GM19452 (cell line): Measurements from ENCODE around the gene TPSD1.
"Not testable (repeated sequence)": the region's sequence is repeated elsewhere in the genome, so short reads cannot be mapped to it uniquely, and the experiment has no call there.

Source experiments
- ATAC-seq: cut with Tn5 transposase; IDR thresholded peaks from one replicate; pipeline ENCODE4 v1.9.1; 2021; ENCODE audit not compliant: unreplicated experiment

The TPSD1 gene

DNA sequence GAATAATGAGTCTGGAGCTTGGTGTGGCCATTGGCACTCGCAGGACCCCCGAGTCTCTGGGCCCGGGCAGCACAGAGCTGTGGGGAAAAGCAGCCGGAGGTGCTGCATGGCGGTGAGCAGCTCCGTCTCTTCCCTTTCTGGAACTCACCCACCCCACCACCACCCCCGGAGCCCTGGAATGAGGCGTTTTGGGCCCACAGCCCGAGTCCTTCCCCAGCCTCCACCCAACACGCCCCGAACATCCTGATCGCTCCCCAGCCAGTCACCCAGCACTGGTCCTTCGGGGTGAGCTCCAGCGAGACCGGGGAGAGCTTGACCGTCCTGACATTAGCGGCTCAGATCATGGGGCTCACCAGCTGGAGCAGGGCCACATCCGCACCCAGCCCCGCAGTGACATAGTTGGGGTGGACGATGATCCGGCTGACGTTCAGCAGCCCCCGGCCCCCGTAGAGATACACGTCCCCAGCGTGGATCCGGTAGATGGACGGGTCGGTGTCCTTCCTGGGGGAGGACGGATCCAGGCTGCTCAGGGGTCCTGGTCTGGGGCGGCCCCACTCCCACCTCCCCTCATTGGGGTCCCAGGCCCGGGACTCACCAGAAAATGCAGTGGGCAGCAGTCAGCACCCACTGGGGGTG lies 6.5 kb downstream of the TPSD1 start:
- ATAC-seq = no peak

DNA sequence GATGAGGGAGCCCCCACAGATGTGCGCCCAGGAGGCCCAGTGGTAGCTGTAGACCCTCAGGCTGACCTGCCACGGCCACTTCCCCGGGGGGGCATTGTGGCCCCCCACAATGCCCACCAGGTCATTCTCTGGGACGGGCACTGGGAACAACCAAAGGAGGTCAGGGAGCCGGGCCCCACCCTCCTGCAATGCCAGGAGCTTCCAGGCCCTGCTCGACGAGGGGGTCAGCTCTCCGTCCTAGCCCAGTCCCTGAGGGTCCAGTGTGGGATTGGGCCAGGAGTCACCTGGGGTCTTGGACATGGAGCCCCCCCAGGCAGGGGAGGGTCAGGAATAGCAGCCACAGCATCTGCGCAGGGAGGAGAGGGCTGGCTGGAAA lies 7.0 kb downstream of the TPSD1 start:
- no peak for ATAC-seq

DNA sequence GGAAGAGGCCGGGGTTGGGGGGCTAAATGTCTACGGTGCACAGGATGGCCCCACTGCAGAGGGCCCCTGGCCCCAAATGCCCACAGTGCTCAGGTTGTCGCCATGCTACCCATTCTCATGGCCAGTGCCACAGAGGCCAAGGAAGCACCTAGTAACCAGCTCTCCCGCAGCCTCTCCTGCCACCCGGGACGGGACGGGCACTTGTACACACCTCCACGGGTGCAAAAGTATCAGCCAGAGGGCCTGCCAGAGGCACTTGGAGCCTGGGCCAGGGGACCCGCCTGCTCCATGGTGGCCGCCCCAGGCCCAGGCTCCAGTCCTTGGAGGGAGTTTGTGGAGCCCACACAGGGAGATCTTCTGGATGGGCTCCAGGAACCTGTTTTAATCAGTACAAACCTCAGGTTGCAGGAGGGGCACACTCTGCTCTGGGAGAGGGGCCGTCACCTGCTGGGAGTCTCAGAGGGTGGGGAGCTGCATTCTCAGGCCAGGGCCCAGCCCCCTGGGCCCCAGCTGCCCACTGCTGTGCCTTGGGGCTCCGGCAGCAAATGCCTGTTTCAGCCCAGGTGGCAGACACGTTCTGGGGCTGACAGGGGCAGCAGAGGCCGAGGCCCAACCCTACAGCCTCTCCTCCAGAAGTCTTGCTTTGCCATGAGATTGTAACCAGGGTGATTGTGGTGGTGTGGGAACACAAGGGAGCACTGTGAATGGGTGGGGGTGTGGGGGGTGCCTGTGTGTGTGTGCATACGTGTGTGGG lies 7.9 kb downstream of the TPSD1 start:
- no peak for ATAC-seq

DNA sequence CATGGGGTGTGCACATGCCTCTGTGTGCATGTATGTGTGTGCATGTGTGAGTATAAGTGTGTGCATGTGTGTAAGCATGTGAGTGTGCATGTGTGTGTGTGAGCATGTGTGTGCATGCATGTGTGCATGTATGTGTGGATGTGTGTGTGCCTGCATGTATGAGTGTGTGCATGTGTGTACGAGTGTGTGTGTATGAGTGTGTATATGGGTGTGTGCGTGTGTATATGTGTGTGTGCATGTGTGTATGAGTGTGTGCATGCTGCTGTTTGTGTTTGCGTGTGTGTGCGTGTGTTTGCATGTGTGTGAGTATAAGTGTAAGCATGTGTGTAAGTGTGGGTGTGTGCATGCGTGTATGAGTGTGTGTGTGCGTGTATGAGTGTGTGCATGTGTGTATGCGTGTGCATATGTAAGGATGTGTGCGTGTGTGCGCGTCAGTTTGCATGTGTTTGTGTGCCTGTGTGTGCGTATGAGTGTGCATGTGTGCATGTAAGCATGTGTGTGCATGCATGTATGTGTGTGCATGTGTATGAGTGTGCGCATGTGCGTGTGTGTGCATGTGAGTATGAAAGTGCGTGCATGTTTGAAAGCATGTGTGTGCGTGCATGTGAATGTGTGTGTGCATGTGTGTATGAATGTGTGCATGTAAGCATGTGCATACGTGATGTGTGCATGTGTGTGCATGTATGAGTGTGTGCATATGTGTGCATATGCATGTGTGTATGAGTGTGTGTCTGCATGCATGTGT lies 8.6 kb downstream of the TPSD1 start:
- no peak for ATAC-seq

DNA sequence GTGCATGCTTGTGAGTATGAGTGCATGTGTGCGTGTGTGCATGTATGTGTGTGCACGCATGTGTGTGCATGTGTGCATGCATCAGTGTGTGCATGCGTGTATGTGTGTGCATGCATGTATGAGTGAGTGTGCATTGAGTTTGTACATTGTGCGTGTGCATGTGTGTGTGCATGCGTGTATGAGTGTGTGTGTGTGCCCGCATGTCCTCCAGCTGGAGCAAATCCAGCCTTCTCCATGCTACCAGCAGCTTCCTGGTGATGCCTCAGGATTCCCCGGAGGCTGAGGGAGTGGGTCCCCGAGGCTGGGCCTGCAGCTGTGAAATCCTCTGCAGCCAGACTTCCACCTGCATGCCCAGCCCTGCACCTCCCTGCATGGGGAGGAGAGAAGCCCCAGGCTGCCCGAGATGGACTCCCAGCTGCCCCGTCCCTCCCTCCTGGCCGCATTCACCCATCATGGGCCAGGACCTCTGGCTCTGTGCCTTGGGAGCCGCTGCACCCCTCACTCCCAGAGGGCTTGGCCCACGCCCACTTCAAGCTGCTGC lies 9.3 kb downstream of the TPSD1 start:
- ATAC-seq = no peak

DNA sequence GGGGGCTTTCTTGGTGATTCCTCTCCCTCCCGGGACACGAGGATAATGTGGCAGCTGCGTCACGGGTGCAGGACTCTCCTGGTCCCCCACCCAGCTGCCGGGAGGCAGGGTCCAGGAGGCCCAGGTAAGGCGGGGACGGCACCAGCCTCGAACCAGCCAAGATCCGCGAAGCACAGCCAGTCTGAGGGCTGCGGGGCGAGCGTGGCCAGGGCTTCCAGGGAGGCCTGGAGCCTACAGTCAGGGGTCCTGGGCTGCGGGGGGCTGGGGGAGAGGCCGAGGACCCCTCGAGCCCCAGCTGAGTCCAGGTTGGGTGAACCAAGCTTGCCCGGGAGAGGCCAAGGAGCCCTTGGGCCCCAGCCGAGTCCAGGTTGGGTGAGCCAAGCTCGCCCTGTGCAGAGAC lies 10.0 kb downstream of the TPSD1 start:
- no peak for ATAC-seq

DNA sequence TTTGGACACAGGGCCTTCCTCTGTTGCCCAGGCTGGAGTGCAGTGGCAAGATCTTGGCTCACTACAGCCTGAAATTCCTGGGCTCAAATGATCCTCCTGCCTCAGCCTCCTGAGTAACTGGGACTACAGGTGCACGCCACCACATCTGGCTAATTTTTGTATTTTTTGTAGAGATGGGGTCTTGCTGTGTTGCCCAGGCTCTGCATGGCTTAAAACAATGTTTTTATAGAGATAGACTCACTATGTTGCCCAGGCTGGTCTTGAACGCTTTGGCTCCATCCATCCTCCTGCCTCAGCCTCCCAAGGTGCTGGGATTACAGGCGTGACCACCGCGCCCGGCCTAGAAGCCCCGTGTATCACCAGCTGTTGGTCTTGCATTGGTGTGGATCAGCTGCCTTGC lies 13.5 kb downstream of the TPSD1 start:
- not testable (repeated sequence) for ATAC-seq

DNA sequence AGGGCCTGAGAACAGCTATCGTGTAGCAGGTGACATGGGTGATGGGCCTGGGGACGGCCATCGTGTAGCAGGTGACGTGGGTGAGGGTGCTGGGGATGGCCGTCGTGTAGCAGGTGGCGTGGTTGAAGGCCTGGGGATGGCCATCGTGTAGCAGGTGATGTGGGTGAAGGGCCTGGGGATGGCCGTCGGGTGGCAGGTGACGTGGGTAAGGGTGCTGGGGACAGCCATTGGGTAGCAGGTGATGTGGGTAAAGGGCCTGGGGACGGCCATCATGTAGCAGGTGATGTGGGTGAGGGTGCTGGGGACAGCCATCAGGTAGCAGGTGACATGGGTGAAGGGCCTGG lies 15.5 kb downstream of the TPSD1 start:
- no peak for ATAC-seq

DNA sequence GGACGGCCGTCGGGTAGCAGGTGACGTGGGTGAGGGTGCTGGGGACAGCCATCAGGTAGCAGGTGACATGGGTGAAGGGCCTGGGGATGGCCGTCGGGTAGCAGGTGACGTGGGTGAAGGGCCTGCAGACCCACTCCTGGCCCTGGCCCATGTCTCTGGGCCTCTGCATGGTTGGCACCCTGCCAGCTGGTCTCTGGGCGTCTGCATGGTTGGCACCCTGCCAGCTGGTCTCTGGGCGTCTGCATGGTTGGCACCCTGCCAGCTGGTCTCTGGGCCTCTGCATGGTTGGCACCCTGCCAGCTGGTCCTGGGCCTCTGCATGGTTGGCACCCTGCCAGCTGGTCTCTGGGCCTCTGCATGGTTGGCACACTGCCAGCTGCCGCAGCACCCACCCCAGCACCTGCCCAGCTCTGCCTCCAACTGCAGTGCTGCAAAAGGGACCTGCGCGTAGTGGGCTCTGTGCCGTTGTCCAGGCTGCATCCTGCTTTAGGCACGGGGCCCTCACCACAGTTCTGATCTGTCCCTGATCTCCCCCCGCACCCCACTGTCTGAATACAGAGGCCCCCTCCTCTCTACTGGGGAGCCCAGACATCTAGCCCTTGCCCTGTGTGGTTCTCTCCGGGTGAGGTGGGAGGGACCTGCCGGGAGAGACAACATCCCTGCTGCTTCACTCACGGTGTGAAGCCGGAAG lies 16.0 kb downstream of the TPSD1 start:
- ATAC-seq = not testable (repeated sequence)

DNA sequence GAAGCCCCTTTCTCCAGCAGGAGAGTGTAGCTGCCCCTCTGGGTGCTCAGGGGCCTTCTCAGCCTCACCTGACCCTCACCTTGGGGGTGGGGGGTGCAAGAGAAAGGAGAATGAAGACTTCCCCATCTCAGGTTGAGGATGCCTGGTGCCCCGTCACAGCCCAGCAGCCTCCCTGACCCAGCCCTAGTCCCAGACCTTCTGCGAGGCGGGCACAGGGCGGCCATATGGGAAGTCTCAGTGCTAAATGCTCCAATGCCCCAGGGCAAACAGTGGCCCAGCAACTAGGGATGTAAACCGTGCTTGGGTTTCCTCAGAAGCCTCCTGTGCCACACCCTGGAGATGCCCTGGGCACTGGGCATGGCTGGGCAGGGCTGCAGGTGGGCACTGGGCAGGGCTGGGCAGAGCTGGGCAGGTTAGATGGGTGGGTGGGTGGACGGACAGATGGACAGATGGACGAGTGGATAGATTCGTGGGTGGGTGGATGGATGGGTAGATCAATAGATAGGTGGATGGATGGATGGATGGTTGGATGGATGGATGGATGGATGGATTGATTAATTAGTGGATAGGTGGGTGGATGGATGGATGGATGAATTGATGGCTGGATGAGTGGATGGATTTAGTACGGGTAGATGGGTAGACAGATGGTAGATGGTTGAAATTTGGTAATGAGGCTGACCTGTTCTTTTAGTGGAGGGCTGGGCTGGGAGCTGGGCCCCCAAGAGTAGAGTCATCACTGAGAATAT lies 16.8 kb downstream of the TPSD1 start:
- ATAC-seq = no peak

DNA sequence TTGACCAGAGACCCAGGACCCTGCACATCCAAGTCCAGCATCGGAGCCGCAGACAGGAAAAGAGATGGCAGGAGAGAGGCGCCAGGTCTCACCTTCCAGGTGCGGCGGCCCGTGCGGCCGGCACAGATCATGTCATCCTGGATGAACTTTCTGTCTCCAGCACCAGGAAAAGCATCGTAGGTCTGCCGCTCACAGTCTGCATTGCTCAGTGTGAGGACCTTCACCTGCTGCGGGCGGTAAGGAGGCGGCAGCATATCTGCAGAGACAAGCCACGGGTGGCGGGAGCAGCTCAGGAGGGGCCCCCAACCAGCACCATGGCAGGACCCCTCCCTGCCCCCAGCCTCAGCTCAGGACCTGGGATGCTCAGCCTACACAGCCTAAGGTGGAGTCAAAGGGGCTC lies 17.9 kb downstream of the TPSD1 start:
- no peak for ATAC-seq

DNA sequence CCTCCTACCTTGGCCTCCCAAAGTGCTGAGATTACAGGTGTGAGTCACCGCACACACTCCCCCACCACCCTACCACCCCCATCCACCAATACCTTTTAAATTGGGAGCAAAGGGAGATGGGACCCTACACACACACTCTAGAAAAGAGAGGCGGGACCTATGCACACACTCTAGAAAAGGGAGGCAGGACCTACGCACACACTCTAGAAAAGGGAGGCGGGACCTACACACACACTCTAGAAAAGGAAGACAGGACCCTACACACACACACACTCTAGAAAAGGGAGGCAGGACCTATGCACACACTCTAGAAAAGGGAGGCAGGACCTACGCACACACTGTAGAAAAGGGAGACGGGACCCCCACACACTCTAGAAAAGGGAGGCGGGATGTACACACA lies 18.9 kb downstream of the TPSD1 start:
- ATAC-seq = no peak

DNA sequence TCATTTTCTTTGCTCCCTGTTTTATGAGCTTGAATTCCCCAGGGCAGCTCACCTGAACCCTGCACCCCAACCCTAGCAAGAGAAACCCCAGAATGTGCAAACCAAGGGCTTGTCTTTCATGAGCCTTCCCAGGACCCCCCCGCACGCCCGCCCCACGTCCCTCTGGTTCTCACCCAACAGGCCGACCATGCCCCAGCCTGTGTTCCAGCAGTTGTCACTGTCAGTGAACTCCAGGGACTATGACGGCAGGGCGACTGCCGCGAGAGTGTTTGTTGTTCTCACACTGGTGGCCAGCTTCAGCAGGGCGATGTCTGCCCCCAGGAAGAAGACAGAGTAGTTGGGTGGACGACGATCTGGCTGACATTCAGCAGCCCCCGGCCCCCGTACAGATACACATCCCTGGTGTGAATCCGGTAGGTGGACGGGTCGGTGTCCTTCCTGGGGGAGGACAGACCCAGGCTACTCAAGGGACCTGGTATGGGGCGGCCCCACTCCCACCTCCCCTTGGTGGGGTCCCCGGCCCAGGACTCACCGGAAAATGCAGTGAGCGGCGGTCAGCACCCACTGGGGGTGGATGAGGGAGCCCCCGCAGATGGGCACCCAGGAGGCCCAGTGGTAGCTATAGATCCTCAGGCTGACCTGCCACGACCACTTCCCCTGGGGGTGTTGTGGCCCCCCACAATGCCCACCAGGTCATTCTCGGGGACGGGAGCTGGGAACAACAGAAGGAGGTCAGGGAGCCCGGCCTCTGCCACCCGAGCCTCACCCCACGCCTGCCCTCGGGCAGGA lies 20.1 kb downstream of the TPSD1 start:
- no peak for ATAC-seq

DNA sequence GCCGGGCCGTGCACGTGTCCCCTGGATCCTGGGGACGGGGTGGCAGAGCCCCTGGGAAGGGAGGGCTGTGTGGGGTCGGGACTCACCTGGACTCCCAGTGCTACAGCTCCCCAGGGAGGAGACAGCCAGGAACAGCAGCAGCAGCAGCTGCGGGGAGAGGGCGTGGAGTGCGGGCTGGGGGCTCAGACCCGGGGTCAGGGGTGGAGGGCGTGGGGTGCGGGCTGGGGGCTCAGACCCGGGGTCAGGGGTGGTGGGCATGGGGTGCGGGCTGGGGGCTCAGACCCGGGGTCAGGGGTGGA lies 20.7 kb downstream of the TPSD1 start:
- ATAC-seq = no peak

DNA sequence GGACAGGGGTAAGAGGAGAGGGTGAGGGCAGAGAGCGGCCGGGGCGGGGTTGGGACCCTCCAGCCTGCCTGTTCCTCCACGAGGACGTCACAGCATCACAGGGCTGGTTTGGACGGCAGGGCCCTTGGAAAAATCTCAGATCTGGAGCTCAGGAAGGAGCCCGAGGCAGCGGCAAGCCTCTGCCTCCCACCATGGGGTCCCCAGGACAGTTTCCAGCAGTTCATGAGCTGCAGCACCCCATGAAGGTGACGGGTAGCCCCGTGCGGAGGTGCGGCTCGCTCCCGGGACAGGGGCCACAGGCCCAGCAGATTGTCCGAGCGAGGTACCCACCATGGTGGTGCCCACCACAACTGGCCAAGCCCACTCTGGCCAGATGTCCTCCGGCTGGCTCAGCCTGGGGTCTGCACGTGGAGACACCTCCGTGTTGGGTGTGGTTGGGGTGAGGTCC lies 21.3 kb downstream of the TPSD1 start:
- no peak for ATAC-seq

DNA sequence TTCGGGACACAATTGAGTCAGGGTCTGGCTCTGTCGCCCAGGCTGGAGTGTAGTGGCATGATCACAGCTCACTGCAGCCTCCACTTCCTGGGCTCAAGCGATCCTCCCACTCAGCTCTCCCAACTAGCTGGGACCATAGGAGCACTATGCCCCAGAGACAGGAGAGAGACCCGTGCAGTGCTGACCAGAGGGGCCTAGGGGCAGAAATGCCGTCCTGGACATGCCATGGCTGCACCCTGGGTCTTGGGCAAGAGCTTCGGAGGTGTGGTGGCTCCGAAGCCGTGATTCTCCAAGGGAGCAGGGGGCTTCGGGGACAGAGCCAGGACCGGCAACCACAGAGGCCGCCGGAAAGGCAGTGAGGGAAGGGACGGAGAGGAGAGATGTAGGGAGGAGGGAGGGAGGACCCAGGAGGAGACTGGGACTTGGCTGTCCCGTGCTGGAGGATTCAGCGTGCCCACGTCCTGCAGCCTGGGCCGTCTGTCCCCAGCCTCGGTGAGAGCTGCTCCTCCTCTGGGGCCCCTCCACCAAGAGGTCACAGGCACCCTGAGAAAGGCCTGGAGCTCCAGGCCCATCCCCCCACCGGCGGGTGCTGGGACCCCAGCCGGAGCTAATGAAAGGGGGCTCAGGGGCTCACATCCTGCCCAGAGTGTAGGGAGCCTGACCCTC lies 21.9 kb downstream of the TPSD1 start:
- no peak for ATAC-seq

DNA sequence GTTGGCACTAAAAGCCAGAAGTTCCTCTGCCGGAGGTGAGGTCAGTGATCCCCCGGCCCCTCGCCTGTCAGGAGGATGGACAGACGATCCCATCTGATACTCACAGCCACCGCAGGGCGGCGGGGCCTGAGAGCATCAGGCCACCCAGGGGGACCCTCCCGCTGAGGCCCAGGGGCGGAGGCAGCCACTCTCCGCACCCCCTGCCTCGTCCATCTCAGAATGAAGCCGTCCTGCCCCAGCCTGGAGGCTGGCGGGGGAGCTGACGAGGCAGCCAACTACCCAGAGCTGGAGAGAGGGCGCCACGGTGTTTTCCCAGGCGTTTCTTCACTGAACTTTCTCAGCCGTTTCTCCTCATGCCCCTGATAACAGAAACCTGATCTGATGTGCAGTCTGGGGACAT lies 22.6 kb downstream of the TPSD1 start:
- ATAC-seq = no peak

DNA sequence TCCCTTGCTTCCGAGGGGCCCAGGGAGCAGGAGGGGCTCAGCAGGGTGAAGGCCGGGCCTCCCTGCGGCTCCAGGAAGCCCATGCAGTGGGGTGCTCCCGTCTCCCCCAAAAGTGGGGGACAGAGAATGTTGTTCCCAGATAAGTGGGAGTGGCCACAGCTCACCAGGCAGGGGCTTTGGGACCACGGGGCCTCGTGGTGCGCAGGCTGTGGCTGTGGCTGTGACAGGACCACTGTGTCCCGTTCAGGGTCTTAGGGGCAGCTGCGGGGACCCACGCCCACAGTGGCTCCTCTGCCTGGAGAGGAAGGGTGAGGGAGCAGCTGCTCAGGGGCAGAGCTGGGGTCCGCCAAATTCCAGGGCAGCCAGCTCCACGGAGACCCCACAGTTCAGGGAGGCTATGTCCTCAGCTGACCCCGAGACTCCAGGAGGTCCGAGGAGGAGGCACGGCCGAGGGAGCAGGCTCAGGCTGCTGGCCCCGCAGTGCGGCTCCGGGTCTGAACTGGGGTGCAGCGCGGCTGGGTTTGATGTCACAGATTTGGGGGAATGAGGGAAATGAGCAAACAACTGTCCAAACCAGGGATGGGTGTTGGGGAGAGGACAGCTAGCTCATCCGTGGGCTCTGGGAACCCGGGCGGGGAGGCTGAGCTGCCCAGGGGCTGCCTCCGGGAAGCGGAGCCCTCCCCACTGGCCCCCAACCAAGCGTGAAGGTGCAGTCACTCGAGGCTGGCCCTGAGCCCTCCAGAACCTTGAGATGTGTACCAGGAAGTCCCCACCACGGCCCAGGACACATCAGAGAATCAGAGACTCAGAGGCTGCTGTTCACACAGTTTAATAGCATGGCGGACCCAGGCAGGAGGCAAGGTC lies 23.4 kb downstream of the TPSD1 start:
- ATAC-seq = no peak
